Left renal pelvis (tissue), 4 donors: Measurements from ENCODE around the gene FLT4. TPM values are rescaled to one million over a fixed set of nuclear protein-coding genes. Genes with fewer than 3 reads are reported as not detected.
"Not testable (repeated sequence)": the region's sequence is repeated elsewhere in the genome, so short reads cannot be mapped to it uniquely, and the experiment has no call there.

Experiments used
- DNase-seq, 4 donors: peaks; one replicate each; pipeline ENCODE4 v3.0.0-alpha.2; 2013; ENCODE audit warnings: low read depth in 4 of 4, low spot score in 3 of 4
- polyA plus RNA-seq, 4 donors: library from polyadenylated mRNA; unstranded; fragments of 120-200 nt; gene quantifications; one replicate each; pipeline ENCODE4 v1.2.1, GENCODE V29; 2013; ENCODE audit not compliant: insufficient read length in 4 of 4

FLT4 gene
- polyA plus RNA-seq, 4 donors: 9.3 to 32.5 (median 25.4) TPM

DNA sequence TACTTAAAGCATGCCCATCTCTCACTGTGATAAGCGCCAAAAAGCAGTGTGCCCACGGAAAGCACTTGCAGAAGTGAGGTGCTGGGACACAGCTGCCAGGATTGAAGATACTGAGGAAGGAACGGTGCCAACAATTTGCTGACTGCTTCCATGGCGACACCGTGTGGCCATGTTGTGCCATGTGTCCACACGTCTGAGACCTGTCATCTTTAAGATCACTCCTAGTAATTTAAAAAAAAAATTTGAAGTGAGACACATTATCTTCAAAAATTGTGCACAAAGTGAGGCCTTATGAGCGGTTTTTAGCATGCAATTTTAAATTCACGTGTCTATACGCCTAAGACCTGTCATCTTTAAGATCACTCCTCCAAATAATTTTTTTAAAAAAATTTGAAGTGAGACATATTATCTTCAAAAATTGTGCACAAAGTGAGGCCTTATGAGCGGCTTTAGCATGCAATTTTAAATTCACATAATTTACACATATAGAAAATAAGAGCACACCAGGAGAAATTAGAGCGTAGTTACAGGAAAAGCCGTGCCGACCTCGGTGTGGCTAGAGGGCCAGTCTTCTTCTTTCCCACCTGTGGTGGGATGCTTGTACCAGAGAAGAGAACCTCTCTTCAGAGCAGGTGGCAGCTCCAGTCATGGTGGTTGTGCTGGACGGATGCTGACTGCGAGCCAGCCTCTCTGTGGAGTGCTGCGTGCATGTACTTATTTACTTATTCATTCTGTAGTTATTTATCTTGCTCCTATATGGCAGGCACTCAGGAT, 21.4 kb upstream of the FLT4 start:
- peak in 1 of 4 donors; percentile 35 for DNase-seq

DNA sequence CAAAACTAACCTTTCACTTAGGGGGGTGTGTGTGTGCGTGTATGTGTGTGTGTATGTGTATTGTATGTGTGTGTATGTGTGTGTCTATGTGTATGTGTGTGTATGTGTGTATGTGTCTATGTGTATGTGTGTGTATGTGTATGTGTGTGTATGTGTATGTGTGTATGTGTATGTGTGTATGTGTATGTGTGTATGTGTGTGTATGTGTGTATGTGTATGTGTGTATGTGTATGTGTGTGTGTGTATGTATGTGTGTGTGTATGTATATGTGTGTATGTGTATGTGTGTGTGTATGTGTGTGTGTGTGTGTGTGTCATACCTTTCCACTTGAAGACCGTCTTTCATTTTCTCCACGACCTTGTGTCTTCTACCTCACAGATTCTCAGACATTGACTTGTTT, 20.8 kb upstream of the FLT4 start:
- no peak for DNase-seq

DNA sequence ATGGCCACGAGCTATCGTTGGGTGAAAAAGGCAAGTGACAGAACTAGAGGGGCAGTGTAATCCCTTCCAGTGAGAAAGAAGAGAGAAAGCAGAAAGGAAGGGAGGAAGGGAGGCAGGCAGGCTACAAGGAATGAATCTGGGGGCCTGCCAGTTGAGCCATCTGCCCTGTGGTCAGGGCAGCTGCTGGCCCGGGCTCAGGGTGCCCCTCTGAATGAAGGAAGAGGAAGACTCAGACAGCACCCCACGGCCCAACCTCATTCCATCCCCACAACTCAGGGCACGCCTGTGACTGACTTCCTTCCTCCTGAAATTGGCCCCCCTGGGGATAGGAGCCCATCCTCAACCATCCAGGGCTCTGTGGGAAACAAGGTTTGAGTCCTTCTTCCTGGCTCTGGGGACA, 20.3 kb upstream of the FLT4 start:
- no peak for DNase-seq

DNA sequence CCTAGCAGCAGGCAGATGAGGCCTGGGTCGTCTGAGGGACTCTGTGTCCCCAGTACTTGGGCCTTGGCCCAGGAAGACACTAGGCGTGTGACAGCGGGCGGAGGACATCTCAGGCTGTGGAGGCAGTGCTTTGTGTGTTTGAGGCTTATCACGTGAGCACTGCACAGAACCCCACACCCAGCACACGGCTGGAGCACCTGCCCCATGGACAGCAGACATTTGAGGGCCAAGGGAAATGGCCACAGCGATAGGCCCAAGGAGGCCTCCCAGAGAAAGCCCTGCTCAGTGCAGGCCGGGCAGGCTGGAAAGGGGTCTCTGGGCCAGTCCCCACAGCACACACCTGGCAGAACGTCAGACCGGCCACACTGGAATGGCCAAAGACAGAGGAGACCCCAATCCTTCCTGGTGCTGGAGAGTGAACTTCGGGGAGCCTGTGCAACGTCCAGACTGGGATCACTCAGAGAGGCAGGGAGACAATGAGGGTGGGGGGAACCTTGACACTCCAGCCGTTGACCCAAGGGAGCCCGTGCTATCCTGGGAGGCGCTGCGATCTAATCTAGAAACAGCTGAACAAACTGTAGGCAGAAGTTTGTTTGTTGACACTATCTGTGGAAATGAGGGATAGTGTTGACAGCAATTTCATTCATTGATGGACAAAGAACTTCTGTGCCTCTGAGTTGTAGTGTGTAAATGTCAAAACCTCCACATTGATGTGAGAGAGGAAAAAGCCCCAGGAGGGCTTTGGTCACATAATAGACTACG, 19.6 kb upstream of the FLT4 start:
- DNase-seq: no peak

DNA sequence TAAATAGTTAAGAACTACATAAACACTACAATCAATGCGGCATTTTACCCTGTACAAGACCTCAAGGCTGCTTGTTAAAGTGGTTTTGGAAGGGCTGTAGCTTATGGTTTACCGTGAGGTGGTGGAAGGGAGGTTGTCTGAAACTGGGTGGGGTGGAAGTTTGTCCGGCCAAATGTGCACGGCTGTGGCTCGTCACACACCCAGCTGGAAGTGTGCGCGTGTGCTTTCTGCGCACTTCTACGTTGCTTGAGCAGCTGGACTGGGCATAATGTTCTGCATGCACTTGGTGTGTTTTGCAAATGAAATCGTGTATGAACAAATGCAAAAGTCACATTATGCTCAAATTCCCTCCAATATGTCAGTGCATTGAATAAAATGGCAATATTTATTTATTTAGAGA, 17.4 kb upstream of the FLT4 start:
- DNase-seq: no peak

DNA sequence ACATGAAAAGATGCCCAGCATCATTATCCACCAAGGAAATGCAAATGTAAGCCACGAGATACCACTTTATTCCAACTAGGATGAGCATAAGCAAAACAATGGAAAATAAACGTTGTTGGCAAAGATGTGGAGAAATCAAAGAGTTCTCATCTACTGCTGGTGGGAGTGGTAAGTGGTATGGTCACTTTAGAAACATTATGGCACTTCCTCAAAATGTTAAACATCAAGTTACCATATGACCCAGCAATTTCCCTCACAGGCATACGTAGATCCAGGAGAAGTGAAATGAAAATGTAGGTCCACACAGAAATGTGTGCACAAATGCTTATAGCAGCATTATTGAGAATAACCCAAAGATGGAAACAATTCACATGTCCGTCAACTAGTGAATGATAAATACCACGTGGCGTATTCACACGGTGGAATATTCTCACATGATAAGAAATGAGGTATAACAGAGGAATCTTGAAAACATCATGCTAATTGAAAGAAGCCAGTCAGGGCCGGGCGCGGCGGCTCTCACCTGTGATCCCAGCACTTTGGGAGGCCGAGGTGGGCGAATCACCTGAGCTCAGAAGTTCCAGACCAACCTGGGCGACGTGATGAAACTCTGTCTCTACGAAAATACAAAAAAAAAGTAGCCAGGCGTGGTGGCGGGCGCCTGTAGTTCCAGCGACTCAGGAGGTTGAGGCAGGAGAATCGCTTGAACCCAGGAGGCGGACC, 16.4 kb upstream of the FLT4 start:
- no peak for DNase-seq

DNA sequence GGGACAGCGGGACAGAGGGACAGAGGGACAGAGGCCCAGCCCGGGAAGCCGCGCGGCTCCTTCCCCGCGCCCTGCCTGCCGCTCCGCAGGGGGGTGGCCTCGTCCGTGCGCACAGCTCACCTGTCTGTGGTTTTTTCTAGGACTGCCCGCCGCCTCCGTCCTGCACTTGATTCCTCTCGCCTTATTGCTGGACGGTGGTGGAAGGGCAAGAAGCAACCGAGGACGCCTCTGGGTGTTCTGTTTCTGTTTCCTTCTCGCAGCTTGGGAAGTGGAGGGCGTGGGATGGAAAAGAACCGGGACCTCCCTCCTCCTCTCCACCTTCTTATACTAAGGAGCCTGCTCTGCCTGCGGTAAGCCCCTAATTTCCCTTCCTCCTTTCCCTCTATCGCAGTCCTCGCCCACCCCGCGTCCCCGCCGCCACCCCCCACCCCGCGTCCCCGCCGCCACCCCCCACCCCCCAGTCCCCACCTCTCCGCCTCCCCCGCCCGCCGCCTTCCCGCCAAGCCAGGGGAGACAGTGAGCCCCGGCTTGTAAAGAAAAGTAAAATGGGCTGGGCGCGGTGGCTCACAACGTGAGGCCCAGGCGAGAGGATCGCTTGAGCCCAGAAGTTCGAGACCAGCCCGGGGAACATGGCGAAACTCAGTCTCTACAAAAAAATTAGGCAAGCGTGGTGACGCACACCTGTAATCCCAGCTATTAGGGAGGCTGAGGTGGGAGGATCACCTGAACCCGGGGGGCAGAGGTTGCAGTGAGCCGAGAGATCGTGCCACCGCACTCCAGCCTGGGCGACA, 9.6 kb upstream of the FLT4 start:
- no peak for DNase-seq

DNA sequence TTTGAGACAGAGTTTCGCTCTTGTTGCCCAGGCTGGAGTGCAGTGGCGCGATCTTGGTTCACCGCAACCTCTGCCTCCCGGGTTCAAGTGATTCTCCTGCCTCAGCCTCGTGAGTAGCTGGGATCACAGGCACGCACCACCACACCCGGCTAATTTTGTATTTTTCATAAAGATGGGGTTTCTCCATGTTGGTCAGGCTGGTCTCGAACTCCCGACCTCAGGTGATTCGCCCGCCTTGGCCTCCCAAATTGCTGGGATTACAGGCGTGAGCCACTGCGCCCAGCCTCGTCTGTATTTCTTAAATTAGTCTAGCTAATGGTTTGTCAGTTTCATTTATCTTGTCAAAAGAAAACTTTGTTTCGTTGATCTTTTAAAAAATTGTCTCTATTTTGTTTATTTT, 5.8 kb upstream of the FLT4 start:
- DNase-seq: not testable (repeated sequence)

DNA sequence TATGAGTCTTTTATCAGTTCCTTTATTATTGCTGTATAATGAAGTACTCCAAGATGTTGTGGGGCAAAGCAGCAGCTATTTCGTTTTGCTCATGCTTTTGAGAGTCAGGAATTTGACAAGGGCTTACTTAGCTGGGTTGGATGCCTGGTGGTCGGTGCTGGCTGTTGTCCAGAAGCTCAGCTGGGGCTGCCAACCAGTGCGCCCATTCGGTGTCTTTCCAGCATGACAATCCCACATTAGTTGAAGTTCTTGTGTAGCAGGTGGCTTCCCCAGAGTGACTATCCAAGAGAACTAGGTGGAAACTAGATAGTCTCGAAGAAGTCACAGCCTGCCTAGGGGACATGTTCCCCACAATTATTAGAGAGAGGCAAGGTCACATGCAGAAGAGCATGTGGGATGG, 3.4 kb upstream of the FLT4 start:
- no peak for DNase-seq

DNA sequence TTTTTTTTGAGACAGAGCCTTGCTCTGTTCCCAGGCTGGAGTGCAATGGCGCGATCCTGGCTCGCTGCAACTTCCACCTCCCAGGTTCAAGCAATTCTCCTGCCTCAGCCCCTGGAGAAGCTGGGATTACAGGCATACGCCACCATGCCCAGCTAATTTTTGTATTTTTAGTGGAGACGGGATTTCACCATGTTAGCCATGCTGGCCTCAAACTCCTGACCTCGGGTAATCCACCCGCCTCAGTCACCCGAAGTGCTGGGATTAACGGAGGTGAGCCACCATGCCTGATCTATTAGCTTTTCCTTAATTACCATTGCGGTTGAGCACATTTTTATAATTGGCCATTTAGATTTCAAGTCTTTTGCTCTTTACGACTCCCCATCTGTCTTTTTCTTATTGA, 2.9 kb upstream of the FLT4 start:
- DNase-seq: no peak

DNA sequence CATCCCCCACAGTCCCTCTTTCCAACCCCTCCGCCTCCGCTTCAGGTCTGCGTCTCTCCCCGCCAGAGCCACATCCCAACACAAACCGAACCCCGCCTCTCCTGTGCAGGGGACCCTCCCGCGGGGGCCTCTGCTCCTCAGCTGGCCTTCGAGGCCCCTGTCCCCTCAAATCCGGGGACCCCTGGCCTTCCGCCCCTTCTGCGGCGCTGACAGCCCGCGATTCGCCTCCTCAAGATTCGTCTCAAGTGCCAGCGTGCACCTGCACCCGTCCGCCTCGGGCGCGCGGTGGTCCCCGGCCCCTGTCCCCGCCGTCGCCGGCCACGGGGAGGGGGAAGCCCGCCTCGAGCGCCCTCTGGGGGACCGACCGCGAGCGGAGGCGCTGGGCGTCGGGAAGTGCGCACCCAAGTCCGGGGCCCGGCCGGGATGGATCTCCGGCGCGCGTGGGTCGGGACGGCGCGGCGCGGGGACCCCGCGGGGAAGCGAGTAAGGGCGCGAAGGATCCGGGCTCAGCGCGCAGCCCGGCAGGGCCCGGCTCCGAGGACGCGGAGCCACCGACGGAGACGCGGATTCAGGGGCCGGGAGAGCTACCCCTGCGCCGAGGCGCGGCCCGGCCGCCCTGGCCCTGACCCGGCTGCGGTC, 623 bp downstream of the FLT4 start:
- DNase-seq: no peak

DNA sequence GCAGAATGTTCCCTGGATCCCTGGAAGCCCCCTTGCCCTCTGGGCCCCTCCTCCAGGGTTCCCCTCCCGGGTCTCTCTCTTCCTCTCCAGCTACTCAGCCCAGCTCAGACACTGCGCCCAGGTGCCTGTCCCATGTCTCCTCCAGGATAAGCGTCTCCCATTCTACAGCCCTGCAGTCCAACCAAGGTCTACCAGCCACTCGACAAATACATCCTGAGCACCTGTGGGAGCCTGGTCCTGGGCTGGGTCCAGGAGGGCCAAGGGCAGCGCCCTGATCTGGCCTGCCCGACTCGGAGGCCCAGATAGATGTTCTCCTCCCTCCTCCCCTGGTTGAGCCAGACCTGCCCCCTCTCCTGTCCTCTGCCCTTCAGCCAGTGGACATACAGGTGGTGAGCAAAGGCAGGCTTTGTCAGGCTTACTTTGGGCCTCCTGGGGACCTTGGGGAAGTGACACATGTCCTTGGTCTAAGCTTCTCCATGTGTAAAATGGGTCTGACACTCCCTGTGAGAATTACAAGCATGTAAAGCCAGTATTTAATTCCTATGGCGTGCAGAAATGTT, 1.4 kb downstream of the FLT4 start:
- no peak for DNase-seq

DNA sequence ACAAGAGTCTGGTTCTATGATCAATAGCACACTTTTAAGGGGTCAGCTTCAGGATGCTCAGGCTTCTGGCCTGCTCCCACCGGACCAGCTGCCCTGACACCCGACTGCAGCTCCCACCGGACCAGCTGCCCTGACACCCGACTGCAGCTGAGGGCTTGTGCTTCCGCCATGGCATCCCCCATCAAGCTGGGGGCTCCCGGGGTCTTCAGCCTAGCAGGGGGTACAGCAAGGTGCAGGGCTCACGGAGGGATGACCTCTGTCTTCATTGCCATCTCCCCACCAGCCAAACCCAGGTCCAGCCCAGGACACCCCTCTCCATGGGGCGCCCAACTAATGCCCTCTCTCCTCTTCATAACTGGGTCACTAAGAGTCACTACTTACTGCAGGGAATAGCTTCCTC, 1.9 kb downstream of the FLT4 start:
- no peak for DNase-seq

DNA sequence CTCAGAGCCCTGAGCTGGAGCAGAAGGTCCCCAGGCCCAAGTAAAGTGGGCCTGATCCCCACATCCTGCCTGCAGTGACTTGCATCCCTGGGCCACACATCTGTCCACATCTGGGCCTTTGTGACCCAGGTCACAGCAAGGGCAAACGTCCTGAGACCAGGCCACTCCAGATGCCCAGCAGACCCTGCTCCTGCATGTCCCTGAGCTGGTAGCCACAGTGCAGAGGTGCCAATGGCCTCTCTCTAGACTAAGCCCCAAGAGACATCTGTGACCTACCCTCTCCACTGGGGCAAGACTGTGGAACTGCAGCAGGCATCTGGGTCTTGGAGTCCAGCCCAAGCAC, 2.5 kb downstream of the FLT4 start:
- DNase-seq: no peak

DNA sequence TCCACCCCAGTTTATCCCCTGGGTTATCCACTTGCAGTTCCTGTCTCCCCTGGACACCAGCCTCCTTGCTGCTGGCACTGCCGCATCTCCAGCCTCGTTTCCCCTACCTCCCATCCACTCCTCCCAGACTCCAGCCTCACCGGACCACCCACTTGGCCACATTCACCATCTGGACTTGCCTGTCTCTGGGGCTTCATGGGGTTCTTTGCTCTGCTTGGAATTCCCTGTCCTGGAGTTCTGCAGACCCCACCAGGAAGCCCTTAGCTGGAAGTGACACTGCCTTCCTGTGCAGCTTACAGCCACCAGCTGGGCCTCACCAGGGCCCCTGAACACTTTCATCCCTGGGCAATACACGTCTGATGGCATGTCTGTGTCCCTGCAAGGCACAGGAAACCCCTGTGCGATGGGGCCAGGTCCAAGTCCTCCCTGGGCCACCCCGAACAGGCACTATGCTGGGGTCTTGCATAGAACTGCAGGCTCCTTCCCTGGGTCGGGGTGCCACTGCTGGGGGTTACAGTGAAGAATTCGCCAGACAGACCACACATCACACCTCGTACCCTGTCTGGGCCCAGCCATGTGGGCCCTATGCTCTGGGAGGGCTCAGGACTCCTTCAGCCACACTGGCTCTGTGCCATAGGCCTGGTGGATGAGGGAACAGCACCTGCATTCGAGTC, 3.0 kb downstream of the FLT4 start:
- no peak for DNase-seq

DNA sequence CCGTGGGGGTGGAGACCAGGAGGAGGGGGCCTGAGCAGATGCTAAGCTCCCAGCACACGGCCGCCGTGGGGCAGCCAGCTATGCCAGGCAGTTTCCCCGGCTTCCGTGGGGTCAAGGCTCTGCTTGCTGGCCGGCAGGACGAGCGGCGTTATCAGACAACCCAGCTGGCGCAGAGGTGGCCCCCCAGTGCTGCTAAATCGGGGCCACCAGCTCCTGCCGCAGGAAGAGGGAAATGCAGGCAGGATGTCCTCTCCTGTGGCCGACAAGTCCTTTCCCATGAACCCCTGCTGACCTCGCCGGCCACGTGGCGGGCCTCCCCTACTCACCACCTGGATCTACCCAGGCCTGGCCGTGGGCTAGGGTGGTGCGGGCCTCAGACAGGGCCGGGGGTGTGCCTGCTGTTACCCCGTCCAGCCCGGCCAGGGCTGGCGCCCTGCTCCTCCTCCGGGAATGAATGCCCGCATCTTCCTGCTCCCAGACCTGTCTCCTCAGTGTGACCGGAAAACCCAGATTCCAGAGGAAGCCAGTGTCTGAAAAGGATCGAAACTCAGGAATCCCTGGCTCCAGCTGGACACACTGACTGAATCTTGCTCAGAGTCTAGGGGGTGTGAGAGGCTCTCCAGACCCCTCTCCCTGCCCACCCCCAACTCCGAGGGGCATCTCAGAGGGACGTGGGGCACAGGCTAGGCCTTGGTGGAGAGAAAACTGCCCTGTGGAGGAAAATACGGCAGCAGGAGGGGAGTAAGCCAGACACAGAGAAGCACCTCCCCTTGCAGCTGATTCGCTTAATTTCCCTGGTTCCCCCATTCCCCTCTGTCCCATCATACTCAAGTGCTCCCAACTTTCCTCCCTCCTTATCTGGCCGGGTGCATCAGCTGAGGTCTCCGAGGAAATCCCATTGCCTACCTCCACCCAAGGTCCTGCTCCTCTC, 3.9 kb downstream of the FLT4 start:
- no peak for DNase-seq

DNA sequence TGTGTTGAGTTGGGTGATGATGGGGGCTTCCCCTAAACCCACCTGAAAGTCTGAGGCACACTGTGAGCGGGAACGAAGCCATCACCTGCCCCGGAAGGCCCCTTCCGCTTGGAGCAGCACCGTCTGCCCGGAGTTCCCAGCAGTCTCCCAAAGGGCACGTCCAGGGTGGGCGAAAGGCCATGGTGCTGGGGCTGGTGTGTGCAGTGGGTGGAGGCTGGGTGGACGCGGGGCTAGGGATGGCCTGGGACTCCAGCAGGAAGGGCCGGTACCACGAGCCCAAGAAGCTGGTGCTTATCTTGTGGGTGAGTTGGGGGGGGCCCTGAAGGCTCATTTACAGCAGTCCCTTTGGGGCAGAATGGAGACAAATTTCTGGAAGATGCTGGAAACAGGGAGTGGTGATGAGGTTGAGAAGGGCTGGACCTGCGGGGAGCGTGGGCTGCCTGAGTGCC, 4.6 kb downstream of the FLT4 start:
- no peak for DNase-seq

DNA sequence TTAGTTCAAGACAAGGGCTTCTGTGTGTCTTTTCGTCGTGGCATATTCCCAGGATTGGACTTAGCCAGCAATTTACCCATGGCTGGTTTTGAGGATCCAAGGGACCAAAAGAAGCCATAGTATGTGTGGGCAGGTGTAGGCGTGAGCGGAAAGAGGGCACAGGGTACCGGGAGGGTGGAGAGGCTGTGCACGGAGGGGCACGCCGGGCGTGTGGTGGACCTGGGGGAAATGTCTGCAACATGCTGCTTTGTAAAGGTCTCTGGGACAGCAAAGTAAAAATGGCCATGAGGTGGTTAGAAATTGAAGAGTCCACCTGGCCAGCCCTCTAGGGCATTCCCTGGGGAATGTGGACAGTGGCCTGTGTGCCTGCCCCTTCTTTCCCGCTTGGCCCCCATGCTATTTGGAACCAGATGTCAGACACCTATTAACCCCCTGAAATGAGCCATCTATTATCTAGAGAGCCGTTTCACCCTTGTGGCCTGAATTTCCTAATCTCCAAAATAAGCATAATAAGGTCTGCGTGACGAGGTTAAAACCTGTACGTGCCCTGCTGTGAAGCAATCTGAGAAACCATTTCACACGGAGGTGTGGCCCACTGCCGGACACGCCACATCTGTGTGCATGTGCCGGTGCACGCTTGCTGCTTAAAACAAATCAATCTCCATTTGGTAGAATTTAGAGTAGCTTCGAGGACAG, 5.1 kb downstream of the FLT4 start:
- no peak for DNase-seq
